Measurements from ENCODE around the gene CASP4.

The CASP4 gene

DNA sequence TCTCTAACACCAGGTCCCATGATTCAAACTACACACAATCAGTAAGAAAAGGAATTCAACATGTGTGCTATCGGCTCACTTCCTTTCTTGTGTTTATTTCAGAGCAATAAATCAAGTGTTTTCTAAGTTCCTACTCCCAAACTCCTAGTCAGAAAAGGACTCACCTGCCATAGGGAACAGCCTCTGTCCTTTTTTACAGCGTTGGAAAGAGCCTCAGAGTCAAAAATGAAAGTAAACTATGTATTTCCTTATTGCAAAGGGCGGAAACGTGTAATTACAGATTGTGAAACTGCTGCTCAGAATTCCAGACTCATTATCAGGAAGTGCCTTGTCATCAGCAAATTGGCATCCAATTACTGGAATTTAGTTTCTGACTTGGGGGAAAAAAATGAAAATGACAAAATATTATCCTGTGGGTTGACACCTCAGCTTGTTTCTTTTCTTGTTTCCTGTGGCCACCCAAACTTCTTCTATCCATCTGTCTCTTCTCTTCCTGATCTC lies at the start of gene CASP4:
TSS of gene CASP4 (minus strand) at position 220 of the 501 bp plus-strand sequence. CDS start at position 171, 49 bp downstream.
- TF ChIP-seq Cebpa-rat (IDR thresholded peaks at IDR 0.05): peak in 3 of 11 experiments; percentile 40 to 73 (median 47); a peak in 3 of 22 replicates
- Histone ChIP-seq H3K4me2 (peak within 1 kb of the TSS; percentile 36 to 90 (median 51)), H3K27ac (peak within 1 kb of the TSS in 10 of 11 experiments; percentile 36 to 90 (median 64); a peak in 20 of 22 replicates), H3K27me3 (no peaks in the 10 kb centered on the region), H3K36me3 (peaks cover 0 to 27% (median 0%) of the 10 kb centered on the region in 11 experiments; a peak in 5 of 22 replicates), H4K20me1 (no peaks in the 10 kb centered on the region), H3K9ac (peak within 1 kb of the TSS in 8 of 11 experiments; percentile 2 to 90 (median 58); a peak in 11 of 22 replicates), H3K9me3 (replicated peaks in 1 of 11) (peaks cover 23 to 79% (median 36%) of the 10 kb centered on the region in 11 experiments), H3K4me3 (peak within 1 kb of the TSS; percentile 20 to 70 (median 42); a peak in 16 of 20 replicates), H3K4me1 (peaks cover 0 to 49% (median 14%) of the 10 kb centered on the region in 10 experiments; a peak in 15 of 20 replicates)

DNA sequence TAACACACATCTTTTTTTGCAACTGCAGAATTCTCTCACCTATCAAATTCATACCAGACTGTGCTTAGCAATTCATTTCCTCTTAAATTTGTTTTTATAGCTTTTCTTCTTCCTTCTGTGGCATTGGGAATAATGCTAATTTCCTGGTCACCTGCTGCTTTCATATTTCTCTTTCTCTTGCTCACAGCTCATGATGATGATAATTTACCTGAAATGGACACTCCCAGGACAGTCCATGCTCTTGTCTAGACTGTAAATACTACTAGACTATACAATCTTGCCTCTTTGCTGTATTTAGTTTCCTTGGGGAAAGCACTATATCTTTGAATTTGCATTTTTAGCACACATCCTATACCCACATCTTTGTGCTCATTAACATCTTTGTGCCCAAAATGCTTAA lies 39.1 kb upstream of the CASP4 start:
- Histone ChIP-seq H3K4me2 (no peak overlapping the region), H3K27ac (no peak overlapping the region), H3K36me3 (peaks cover 0 to 73% (median 0%) of the 10 kb centered on the region in 11 experiments; a peak in 4 of 22 replicates), H3K4me3 (no peak overlapping the region), H3K4me1 (no peaks in the 10 kb centered on the region), H4K20me1 (peaks cover 0 to 3% (median 0%) of the 10 kb centered on the region in 11 experiments; a peak in 1 of 22 replicates), H3K27me3 (no peaks in the 10 kb centered on the region), H3K9ac (no peak overlapping the region), H3K9me3 (replicated peaks in 1 of 11) (no peaks in the 10 kb centered on the region; a peak in 1 of 22 replicates)
- TF ChIP-seq Cebpa-rat (IDR thresholded peaks at IDR 0.05): no peak

DNA sequence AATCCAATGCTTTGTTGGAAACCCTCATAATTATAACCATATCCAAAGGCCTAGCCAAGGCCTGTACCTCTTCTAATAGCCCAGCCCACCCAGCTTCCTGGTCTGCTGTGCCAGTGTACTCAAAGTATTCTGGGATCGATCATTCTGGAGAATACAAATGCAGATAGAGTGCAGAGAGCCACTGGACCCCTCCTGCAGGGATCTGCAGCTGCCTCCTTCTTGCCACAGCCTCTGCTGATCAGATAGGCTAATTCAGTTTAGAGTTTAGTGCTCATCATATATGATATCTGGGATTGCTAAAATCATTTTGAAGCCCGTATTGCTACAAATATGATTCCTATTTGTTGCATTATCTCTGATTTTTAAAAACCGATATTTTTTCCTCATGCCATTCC lies 37.1 kb upstream of the CASP4 start:
- no peaks in the 10 kb centered on the region for H3K27me3 ChIP-seq
- no peaks in the 10 kb centered on the region for H3K4me1 ChIP-seq
- no peak overlapping the region for H3K9ac ChIP-seq
- peaks cover 0 to 85% (median 0%) of the 10 kb centered on the region in 11 experiments; a peak in 6 of 22 replicates for H3K36me3 ChIP-seq
- 0 out of 22 replicates have a peak, but pooled peaks cover 0 to 6% (median 0%) of the 10 kb centered on the region in 11 experiments for H3K9me3 ChIP-seq (replicated peaks in 1 of 11)
- no peak overlapping the region for H3K27ac ChIP-seq
- H3K4me2 ChIP-seq: no peak overlapping the region
- no peak overlapping the region for H3K4me3 ChIP-seq
- no peak for TF ChIP-seq Cebpa-rat (IDR thresholded peaks at IDR 0.05)
- no peaks in the 10 kb centered on the region; a peak in 1 of 22 replicates for H4K20me1 ChIP-seq

- Histone ChIP-seq H3K9me3 (replicated peaks in 1 of 11) (0 out of 22 replicates have a peak, but pooled peaks cover 0 to 6% (median 0%) of the 10 kb centered on the region in 11 experiments), H4K20me1 (no peaks in the 10 kb centered on the region; a peak in 1 of 22 replicates), H3K27ac (no peak overlapping the region), H3K4me2 (no peak overlapping the region), H3K4me3 (no peak overlapping the region), H3K9ac (no peak overlapping the region), H3K4me1 (no peaks in the 10 kb centered on the region), H3K36me3 (peaks cover 0 to 97% (median 0%) of the 10 kb centered on the region in 11 experiments; a peak in 6 of 22 replicates), H3K27me3 (no peaks in the 10 kb centered on the region)
- no peak for TF ChIP-seq Cebpa-rat (IDR thresholded peaks at IDR 0.05)
These were observed 35.6 kb upstream of the CASP4 start for GRCh38 chr11:105004021-105004420.

DNA sequence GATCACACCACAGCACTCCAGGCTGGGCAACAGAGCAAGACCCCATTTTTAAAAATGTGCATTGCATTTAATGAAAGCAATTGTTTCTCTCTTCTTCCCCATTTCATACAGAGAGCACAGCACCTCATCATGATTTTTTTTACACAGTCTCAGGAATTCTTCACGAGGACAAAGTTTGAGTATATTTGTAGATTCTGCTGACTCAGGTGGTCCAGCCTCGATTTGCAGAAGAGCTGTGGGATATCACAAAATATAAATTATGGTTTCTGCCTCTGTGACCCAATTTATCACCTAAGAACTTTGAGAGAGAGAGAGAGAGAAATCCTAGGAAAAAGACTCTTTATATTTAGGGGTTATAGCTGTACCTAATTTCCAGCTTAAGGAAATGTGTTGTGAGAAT lies 34.8 kb upstream of the CASP4 start:
- H3K27me3 ChIP-seq: no peaks in the 10 kb centered on the region
- H3K9me3 ChIP-seq (replicated peaks in 1 of 11): 0 out of 22 replicates have a peak, but pooled peaks cover 0 to 6% (median 0%) of the 10 kb centered on the region in 11 experiments
- H3K36me3 ChIP-seq: peaks cover 0 to 97% (median 0%) of the 10 kb centered on the region in 11 experiments; a peak in 6 of 22 replicates
- H3K4me3 ChIP-seq: no peak overlapping the region
- TF ChIP-seq Cebpa-rat (IDR thresholded peaks at IDR 0.05): no peak
- no peak overlapping the region for H3K4me2 ChIP-seq
- H3K4me1 ChIP-seq: no peaks in the 10 kb centered on the region
- no peak overlapping the region for H3K9ac ChIP-seq
- H4K20me1 ChIP-seq: no peaks in the 10 kb centered on the region; a peak in 1 of 22 replicates
- H3K27ac ChIP-seq: no peak overlapping the region

GRCh38 chr11:105000797-105001196 lies 32.4 kb upstream of the CASP4 start:
- Histone ChIP-seq H3K36me3 (peaks cover 0 to 97% (median 0%) of the 10 kb centered on the region in 11 experiments; a peak in 6 of 22 replicates), H3K9me3 (replicated peaks in 1 of 11) (0 out of 22 replicates have a peak, but pooled peaks cover 0 to 9% (median 0%) of the 10 kb centered on the region in 11 experiments), H3K27ac (no peak overlapping the region), H3K4me3 (no peak overlapping the region), H4K20me1 (no peaks in the 10 kb centered on the region), H3K4me2 (no peak overlapping the region), H3K4me1 (no peaks in the 10 kb centered on the region), H3K27me3 (no peaks in the 10 kb centered on the region), H3K9ac (no peak overlapping the region)
- no peak for TF ChIP-seq Cebpa-rat (IDR thresholded peaks at IDR 0.05)

DNA sequence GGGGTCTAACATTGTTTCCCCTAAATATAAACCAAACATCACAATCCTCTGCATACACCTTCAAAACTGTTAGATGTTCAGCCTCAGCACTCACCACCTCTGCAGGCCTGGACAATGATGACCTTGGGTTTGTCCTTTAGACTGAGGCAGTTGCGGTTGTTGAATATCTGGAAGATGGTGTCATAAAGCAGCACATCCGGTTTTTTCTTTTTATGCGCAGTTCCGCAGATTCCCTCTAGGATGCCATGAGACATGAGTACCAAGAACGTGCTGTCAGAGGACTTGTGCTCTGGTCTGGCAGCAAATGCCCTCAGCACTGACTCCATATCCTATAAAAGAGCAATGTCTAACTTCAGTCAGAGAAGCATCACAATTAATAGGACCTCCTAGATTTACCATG lies 31.8 kb upstream of the CASP4 start:
- Histone ChIP-seq H3K9me3 (replicated peaks in 1 of 11) (peaks cover 0 to 16% (median 0%) of the 10 kb centered on the region in 11 experiments; a peak in 3 of 22 replicates), H3K4me1 (no peaks in the 10 kb centered on the region), H3K27ac (no peak overlapping the region), H3K27me3 (no peaks in the 10 kb centered on the region), H3K4me2 (no peak overlapping the region), H3K4me3 (no peak overlapping the region), H3K9ac (no peak overlapping the region), H4K20me1 (no peaks in the 10 kb centered on the region), H3K36me3 (peaks cover 0 to 97% (median 0%) of the 10 kb centered on the region in 11 experiments; a peak in 6 of 22 replicates)
- TF ChIP-seq Cebpa-rat (IDR thresholded peaks at IDR 0.05): no peak

DNA sequence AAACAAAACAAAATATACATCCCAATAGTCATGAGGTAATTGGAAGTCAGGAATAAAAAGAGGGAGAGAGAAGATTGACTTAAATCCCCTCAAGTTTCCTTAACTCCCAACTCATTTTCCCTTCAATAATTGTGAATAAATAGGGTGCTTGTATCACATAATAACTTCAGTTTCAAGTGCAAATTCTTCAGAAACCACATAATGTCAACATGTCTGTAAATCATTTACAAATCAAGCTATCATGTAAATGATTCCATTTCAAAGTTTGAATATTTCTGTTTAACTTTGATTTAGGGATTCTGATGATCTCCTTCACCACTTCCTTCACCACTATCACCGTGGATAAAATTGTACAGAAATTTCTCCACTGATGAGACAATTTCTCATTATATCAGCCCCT lies 31.3 kb upstream of the CASP4 start:
- Histone ChIP-seq H3K27ac (no peak overlapping the region), H3K27me3 (no peaks in the 10 kb centered on the region), H3K9ac (no peak overlapping the region), H3K4me2 (no peak overlapping the region), H4K20me1 (no peaks in the 10 kb centered on the region), H3K9me3 (replicated peaks in 1 of 11) (peaks cover 0 to 20% (median 0%) of the 10 kb centered on the region in 11 experiments; a peak in 7 of 22 replicates), H3K4me1 (no peaks in the 10 kb centered on the region), H3K36me3 (peaks cover 0 to 97% (median 0%) of the 10 kb centered on the region in 11 experiments; a peak in 6 of 22 replicates), H3K4me3 (no peak overlapping the region)
- TF ChIP-seq Cebpa-rat (IDR thresholded peaks at IDR 0.05): no peak

DNA sequence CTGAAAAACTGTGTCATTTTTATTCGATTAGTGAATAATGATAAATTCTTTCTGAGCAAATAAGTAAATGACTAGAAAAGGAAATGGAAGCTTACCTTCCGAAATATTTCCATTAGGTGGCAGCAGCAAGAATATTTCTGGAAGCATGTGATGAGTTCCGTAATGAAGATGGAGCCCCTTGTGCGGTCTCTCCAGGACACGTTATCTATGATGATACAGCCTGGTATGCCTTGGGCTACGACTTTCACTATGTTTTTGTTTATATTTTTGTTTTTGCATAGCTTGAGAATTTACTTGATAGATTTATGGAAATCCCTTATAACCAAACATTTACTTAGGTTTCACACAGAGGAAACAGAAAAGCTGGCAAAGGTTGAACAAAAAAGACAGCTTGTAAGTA lies 28.9 kb upstream of the CASP4 start:
- no peaks in the 10 kb centered on the region for H4K20me1 ChIP-seq
- no peaks in the 10 kb centered on the region for H3K4me1 ChIP-seq
- H3K4me3 ChIP-seq: no peak overlapping the region
- peaks cover 0 to 99% (median 0%) of the 10 kb centered on the region in 11 experiments; a peak in 6 of 22 replicates for H3K36me3 ChIP-seq
- H3K27ac ChIP-seq: no peak overlapping the region
- H3K27me3 ChIP-seq: no peaks in the 10 kb centered on the region
- H3K9me3 ChIP-seq (replicated peaks in 1 of 11): peaks cover 0 to 23% (median 0%) of the 10 kb centered on the region in 11 experiments; a peak in 7 of 22 replicates
- H3K4me2 ChIP-seq: no peak overlapping the region
- TF ChIP-seq Cebpa-rat (IDR thresholded peaks at IDR 0.05): no peak
- no peak overlapping the region for H3K9ac ChIP-seq

Measured in BLaER1 treated with 17β-estradiol and CSF1 and Interleukin-3, amounts not matched to agents 10 nM and 100 nM (cell line).